ENCODE results near the gene CPO. TPM values are rescaled to one million over a fixed set of nuclear protein-coding genes. Genes with fewer than 3 reads are reported as not detected.
A peak's percentile ranks its signal among the peaks of the same experiment; 100 is the strongest.

Gene CPO
- total and polyA plus RNA-seq, 5 donors from 2014 or later: not detected

GRCh38 chr2:206993396-206993911 is 54.1 kb downstream of the CPO start:
- H3K27me3 ChIP-seq (ENCODE audit: control insufficient read depth, insufficient read depth, low read length): peaks cover 2% of the 10 kb centered on the region
- DNase-seq (no peak), ATAC-seq (ENCODE audit: low read depth in 2 of 2) (no peak)
- no peak overlapping the region for H3K4me3 ChIP-seq (ENCODE audit: low read depth, low read length)
- Mint-ChIP-seq H3K9me3 (peaks cover 0 to 5% (median 1%) of the 10 kb centered on the region in 7 donors), H3K27ac (no peak overlapping the region), H3K4me3 (no peak overlapping the region), H3K27me3 (peaks cover 28% of the 10 kb centered on the region), H3K36me3 (no peaks in the 10 kb centered on the region), H3K4me1 (peaks cover 0 to 11% (median 4%) of the 10 kb centered on the region in 4 donors)
- no peaks in the 10 kb centered on the region for H3K36me3 ChIP-seq (ENCODE audit: control insufficient read depth, insufficient read depth, low read length)
- H3K4me1 ChIP-seq (ENCODE audit: control insufficient read depth, insufficient read depth, low read length, poor library complexity, severe bottlenecking): peaks cover 5% of the 10 kb centered on the region
- no peaks in the 10 kb centered on the region for H3K9me3 ChIP-seq (ENCODE audit: control insufficient read depth in 2 of 2, low read length in 2 of 2)
- no peak overlapping the region for H3K27ac ChIP-seq (ENCODE audit: insufficient read depth, low read length, poor library complexity, severe bottlenecking)

DNA sequence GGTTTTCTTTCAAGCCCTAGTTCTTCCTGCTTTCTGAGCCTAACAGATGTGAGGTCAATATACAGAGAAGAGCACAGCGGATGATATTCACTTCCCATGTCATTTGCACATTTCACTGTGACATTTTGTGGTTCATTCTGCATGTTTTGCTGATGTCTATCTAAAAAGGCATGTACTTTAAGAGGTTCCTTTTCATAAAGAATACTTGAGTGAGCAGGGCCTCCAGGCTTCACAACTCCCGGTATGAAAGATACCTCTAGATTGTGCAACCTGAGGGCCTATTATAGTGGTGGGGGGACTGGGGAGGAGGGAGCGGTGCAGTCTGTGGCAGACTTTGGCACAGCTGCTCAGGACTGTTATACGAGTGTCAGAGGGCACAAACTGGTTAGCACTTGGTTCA is 54.6 kb downstream of the CPO start:
- H3K27ac Mint-ChIP-seq: no peak overlapping the region
- H3K9me3 Mint-ChIP-seq: peaks cover 0 to 5% (median under 1%) of the 10 kb centered on the region in 7 donors
- peaks cover 0 to 11% (median 3%) of the 10 kb centered on the region in 4 donors for H3K4me1 Mint-ChIP-seq

GRCh38 chr2:206996556-206997065 is 57.3 kb downstream of the CPO start:
- Mint-ChIP-seq H3K4me1 (no peaks in the 10 kb centered on the region), H3K27me3 (peaks cover 28% of the 10 kb centered on the region), H3K36me3 (no peaks in the 10 kb centered on the region), H3K9me3 (peaks cover 0 to 14% (median 3%) of the 10 kb centered on the region in 7 donors), H3K27ac (no peak overlapping the region), H3K4me3 (no peak overlapping the region)
- no peak for DNase-seq
- Histone ChIP-seq H3K27ac (ENCODE audit: insufficient read depth, low read length, poor library complexity, severe bottlenecking) (no peak overlapping the region), H3K9me3 (ENCODE audit: control insufficient read depth in 2 of 2, low read length in 2 of 2) (no peaks in the 10 kb centered on the region), H3K27me3 (ENCODE audit: control insufficient read depth, insufficient read depth, low read length) (peaks cover 2% of the 10 kb centered on the region), H3K4me1 (ENCODE audit: control insufficient read depth, insufficient read depth, low read length, poor library complexity, severe bottlenecking) (no peaks in the 10 kb centered on the region), H3K36me3 (ENCODE audit: control insufficient read depth, insufficient read depth, low read length) (no peaks in the 10 kb centered on the region), H3K4me3 (ENCODE audit: low read depth, low read length) (no peak overlapping the region)
- ATAC-seq (ENCODE audit: low read depth in 2 of 2): no peak

More for the DNA sequence above, 54.6 kb downstream of the CPO start:
- Mint-ChIP-seq H3K27me3 (peaks cover 28% of the 10 kb centered on the region), H3K36me3 (no peaks in the 10 kb centered on the region), H3K4me3 (no peak overlapping the region)
- Histone ChIP-seq H3K36me3 (ENCODE audit: control insufficient read depth, insufficient read depth, low read length) (no peaks in the 10 kb centered on the region), H3K9me3 (ENCODE audit: control insufficient read depth in 2 of 2, low read length in 2 of 2) (no peaks in the 10 kb centered on the region), H3K4me1 (ENCODE audit: control insufficient read depth, insufficient read depth, low read length, poor library complexity, severe bottlenecking) (peaks cover 5% of the 10 kb centered on the region), H3K27me3 (ENCODE audit: control insufficient read depth, insufficient read depth, low read length) (peaks cover 2% of the 10 kb centered on the region), H3K27ac (ENCODE audit: insufficient read depth, low read length, poor library complexity, severe bottlenecking) (no peak overlapping the region), H3K4me3 (ENCODE audit: low read depth, low read length) (no peak overlapping the region)
- DNase-seq (no peak), ATAC-seq (ENCODE audit: low read depth in 2 of 2) (no peak)

- DNase-seq (no peak), ATAC-seq (ENCODE audit: low read depth in 2 of 2) (no peak)
- Mint-ChIP-seq H3K27me3 (no peaks in the 10 kb centered on the region), H3K9me3 (peaks cover 0 to 3% (median 0%) of the 10 kb centered on the region in 7 donors), H3K36me3 (no peaks in the 10 kb centered on the region), H3K4me3 (no peak overlapping the region), H3K4me1 (no peaks in the 10 kb centered on the region), H3K27ac (peak overlapping the region in 1 of 3 donors; percentile 27)
- Histone ChIP-seq H3K27me3 (ENCODE audit: control insufficient read depth, insufficient read depth, low read length) (no peaks in the 10 kb centered on the region), H3K27ac (ENCODE audit: insufficient read depth, low read length, poor library complexity, severe bottlenecking) (no peak overlapping the region), H3K4me3 (ENCODE audit: low read depth, low read length) (no peak overlapping the region), H3K4me1 (ENCODE audit: control insufficient read depth, insufficient read depth, low read length, poor library complexity, severe bottlenecking) (no peaks in the 10 kb centered on the region), H3K9me3 (ENCODE audit: control insufficient read depth in 2 of 2, low read length in 2 of 2) (no peaks in the 10 kb centered on the region), H3K36me3 (ENCODE audit: control insufficient read depth, insufficient read depth, low read length) (no peaks in the 10 kb centered on the region)
Observed at GRCh38 chr2:207008105-207008990, 69.0 kb downstream of the CPO start.

DNA sequence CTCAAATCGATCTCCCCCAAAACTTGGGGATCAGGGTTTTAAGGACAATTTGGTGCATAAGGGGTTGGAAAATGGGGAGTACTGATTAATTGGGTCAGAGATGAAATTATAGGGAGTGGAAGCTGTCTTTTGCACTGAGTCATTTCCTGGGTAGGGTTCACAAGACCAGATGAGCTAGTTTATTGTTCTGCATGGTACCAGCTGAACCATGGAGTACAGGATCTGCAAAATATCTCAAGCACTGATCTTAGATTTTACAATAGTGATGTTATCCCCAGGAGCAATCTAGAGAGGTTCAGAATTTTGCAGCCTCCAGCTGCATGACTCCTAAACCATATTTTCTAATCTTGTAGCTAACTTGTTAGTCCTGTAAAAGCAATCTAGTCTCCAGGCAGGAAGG is 73.1 kb downstream of the CPO start:
- no peaks in the 10 kb centered on the region for H3K4me1 Mint-ChIP-seq
- no peak overlapping the region for H3K4me3 Mint-ChIP-seq
- H3K36me3 Mint-ChIP-seq: no peaks in the 10 kb centered on the region
- Histone ChIP-seq H3K4me3 (ENCODE audit: low read depth, low read length) (no peak overlapping the region), H3K9me3 (ENCODE audit: control insufficient read depth in 2 of 2, low read length in 2 of 2) (no peaks in the 10 kb centered on the region), H3K27me3 (ENCODE audit: control insufficient read depth, insufficient read depth, low read length) (peaks cover 2% of the 10 kb centered on the region), H3K36me3 (ENCODE audit: control insufficient read depth, insufficient read depth, low read length) (no peaks in the 10 kb centered on the region), H3K27ac (ENCODE audit: insufficient read depth, low read length, poor library complexity, severe bottlenecking) (no peak overlapping the region), H3K4me1 (ENCODE audit: control insufficient read depth, insufficient read depth, low read length, poor library complexity, severe bottlenecking) (no peaks in the 10 kb centered on the region)
- no peaks in the 10 kb centered on the region for H3K9me3 Mint-ChIP-seq
- DNase-seq (no peak), ATAC-seq (ENCODE audit: low read depth in 2 of 2) (no peak)
- no peak overlapping the region for H3K27ac Mint-ChIP-seq
- H3K27me3 Mint-ChIP-seq: no peaks in the 10 kb centered on the region

DNA sequence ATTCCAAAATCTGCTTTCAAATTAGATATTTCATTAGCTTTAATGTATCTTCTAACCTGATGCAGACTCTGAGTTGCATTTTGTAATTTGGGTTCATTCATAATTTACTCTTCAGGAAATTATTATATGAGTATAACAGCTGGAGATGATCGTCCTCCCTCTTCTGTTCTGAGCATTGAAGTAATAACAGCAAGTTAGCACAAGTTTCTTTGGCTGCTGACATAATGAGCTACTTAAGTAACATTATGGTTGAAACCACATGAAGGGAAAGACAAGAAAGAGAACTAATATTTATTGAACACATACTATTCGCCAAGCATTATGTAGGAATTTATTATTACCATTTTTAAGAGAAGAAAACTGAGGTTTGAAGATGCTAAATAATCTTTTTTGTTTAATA is 75.1 kb downstream of the CPO start:
- Histone ChIP-seq H3K36me3 (ENCODE audit: control insufficient read depth, insufficient read depth, low read length) (no peaks in the 10 kb centered on the region), H3K27me3 (ENCODE audit: control insufficient read depth, insufficient read depth, low read length) (peaks cover 2% of the 10 kb centered on the region), H3K4me1 (ENCODE audit: control insufficient read depth, insufficient read depth, low read length, poor library complexity, severe bottlenecking) (no peaks in the 10 kb centered on the region), H3K27ac (ENCODE audit: insufficient read depth, low read length, poor library complexity, severe bottlenecking) (no peak overlapping the region), H3K4me3 (ENCODE audit: low read depth, low read length) (no peak overlapping the region), H3K9me3 (ENCODE audit: control insufficient read depth in 2 of 2, low read length in 2 of 2) (no peaks in the 10 kb centered on the region)
- Mint-ChIP-seq H3K27ac (no peak overlapping the region), H3K9me3 (peaks cover 0 to 6% (median 0%) of the 10 kb centered on the region in 7 donors), H3K36me3 (no peaks in the 10 kb centered on the region), H3K27me3 (no peaks in the 10 kb centered on the region), H3K4me3 (no peak overlapping the region), H3K4me1 (no peaks in the 10 kb centered on the region)
- no peak for ATAC-seq (ENCODE audit: low read depth in 2 of 2)
- no peak for DNase-seq

DNA sequence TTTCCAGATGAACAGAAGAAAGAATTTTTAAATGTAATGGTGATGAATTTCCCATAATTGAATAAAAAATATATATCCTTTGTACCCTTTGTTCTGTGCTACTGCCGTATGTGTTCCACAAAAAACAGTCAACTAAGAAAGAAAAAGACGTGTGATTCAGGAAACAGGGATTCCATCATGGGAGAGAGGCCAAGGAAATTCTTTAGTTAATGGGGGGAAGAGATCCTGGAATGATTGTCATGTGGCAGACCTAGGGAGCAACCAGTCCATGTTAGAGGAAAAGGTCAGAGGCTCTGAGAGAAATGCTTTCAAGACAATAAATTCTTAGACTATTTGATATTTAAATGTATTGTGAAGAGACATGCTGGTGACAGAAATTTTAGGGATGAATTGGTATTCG is 76.6 kb downstream of the CPO start:
- H3K4me1 ChIP-seq (ENCODE audit: control insufficient read depth, insufficient read depth, low read length, poor library complexity, severe bottlenecking): no peaks in the 10 kb centered on the region
- H3K36me3 ChIP-seq (ENCODE audit: control insufficient read depth, insufficient read depth, low read length): no peaks in the 10 kb centered on the region
- DNase-seq (no peak), ATAC-seq (ENCODE audit: low read depth in 2 of 2) (no peak)
- H3K27me3 Mint-ChIP-seq: no peaks in the 10 kb centered on the region
- peaks cover 0 to 6% (median 0%) of the 10 kb centered on the region in 7 donors for H3K9me3 Mint-ChIP-seq
- no peaks in the 10 kb centered on the region for H3K4me1 Mint-ChIP-seq
- H3K4me3 Mint-ChIP-seq: no peak overlapping the region
- H3K9me3 ChIP-seq (ENCODE audit: control insufficient read depth in 2 of 2, low read length in 2 of 2): no peaks in the 10 kb centered on the region
- H3K27me3 ChIP-seq (ENCODE audit: control insufficient read depth, insufficient read depth, low read length): peaks cover 2% of the 10 kb centered on the region
- no peaks in the 10 kb centered on the region for H3K36me3 Mint-ChIP-seq
- no peak overlapping the region for H3K4me3 ChIP-seq (ENCODE audit: low read depth, low read length)
- no peak overlapping the region for H3K27ac Mint-ChIP-seq
- H3K27ac ChIP-seq (ENCODE audit: insufficient read depth, low read length, poor library complexity, severe bottlenecking): no peak overlapping the region
